ENCODE measurements around the gene ZNF407.
A peak's percentile ranks its signal among the peaks of the same experiment; 100 is the strongest.

Gene ZNF407

DNA sequence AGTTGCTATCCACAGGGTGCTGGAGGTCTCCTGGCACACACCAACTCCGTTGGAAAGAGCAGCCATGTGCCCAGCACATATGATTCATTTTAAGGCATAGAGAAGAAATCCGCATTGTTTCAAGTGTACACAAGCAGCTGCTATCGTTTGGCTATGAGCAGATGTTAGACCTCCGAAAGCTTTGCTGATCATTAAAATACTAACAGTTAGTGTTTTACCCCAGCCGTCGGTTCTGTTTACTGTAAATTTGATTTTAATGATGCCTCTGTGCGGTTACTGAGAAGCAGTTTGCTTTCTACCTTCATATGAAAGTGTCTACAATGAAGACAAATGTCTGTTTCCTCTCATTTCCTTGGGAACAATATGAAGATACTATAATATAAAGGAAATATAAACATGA lies 456.4 kb downstream of the ZNF407 start:
- DNase-seq (ENCODE audit: low read depth) = no peak

DNA sequence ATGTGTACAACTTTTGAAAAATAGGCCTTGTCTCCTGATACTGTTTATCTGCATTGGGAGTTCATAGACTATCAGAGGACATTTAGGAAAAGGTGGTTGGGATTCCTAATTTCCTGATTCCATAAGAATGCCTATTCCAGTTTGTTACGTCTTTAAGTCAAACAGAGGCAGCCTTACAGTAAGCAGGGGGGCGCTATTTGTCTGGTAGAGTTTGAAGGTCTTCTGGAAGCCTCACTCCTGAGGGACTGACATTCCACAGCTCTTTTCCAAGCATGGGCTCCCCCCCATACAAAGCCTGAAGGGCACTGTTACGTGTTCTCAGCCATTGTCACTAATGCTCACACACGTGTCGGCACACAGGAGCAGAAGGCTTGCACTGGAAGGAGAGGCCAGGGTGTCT lies 456.9 kb downstream of the ZNF407 start:
- DNase-seq (ENCODE audit: low read depth) = no peak

DNA sequence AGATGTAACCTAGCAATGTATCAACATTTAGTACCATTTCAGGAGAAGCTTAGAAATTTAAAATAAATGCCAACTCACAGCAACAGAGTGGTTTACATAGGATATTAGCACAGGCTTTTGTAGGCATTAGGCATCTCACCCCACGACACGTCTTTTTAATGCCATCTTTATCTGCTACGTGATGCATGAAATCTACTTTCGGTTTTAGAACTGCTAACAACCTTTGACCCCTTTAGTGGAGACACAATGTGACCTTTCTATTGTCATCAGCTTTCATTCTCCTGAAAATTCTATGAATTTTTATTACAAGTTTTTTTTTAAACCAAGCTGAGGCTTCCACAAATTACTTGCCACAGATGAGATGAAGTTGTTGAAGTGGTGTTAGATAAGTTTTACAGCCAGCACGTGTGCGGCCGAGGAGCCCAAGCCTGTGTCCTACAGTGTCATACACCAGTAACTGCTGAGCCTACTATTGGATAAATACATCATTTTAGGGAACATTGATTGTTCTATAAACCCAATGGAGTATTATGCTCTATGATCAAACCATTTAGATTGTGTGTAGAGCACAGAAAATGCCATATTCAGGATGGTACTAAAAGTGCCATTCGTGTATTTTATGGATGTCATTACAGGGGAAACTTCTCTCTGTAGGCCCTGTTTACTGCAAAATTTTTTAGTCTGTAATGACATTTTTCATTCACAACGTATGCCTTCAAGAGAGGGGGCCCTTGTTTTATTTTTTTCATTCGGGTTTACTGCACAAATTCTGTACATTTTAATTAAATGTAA lies 459.7 kb downstream of the ZNF407 start:
- DNase-seq (ENCODE audit: low read depth) = no peak

DNA sequence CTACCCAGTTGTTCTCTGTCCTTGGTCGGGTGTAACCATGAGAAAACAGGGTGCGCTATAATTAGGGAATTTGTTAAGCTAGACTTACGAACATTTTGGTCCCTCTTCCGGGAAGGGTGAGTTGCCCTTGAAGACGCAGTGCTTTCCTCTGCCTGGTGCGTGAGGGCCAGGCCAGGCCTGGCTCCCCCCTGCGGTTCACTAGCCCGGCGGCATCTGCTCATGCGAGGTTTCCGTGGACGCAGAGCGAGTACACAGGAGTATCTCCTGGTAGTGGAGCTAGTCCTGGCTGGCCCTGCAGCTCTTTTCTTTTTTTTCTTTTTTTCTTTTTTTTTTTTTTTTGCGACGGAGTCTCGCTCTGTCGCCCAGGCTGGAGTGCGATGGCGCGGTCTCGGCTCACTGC lies 462.5 kb downstream of the ZNF407 start:
- DNase-seq (ENCODE audit: low read depth) = no peak

DNA sequence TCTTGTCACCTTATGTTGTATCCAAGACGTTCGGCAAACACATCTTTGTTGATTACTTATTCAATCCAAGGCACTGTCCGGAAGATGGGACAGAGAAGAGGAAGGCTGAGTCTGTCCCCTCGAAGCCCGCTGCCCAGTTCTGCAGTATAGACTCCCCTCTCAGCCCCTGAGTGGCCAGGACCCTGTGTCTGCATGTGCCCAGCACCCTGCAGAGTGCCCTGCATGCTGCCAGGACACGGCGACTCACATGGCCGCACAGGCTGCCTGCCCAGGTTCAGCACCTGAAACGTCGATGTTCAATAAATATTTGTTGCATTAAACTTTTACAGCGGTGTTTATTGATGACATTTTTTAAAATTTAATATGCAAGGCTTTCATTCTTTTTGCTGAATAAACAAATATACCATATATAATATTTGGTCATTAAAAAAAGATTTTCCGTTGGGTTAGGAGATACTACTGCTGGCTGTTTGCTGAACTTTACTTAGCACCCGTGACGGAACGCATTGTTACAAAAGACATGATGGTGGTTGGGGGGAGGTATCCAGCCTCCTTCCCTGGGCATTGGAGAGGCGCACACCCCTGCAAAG lies 464.7 kb downstream of the ZNF407 start:
- no peak for DNase-seq (ENCODE audit: low read depth)

DNA sequence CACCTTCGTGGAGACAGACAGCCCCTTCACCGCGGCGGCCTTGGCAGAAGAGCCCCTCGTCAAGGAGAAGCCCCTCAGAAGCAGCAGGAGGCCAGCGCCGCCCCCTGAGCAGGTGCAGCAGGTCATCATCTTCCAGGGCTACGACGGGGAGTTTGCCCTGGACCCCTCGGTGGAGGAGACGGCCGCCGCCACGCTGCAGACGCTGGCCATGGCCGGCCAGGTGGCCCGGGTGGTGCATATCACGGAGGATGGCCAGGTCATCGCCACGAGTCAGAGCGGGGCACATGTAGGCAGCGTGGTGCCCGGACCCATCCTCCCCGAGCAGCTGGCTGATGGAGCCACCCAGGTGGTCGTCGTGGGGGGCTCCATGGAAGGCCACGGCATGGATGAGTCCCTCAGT lies 465.5 kb downstream of the ZNF407 start:
- no peak for DNase-seq (ENCODE audit: low read depth)

DNA sequence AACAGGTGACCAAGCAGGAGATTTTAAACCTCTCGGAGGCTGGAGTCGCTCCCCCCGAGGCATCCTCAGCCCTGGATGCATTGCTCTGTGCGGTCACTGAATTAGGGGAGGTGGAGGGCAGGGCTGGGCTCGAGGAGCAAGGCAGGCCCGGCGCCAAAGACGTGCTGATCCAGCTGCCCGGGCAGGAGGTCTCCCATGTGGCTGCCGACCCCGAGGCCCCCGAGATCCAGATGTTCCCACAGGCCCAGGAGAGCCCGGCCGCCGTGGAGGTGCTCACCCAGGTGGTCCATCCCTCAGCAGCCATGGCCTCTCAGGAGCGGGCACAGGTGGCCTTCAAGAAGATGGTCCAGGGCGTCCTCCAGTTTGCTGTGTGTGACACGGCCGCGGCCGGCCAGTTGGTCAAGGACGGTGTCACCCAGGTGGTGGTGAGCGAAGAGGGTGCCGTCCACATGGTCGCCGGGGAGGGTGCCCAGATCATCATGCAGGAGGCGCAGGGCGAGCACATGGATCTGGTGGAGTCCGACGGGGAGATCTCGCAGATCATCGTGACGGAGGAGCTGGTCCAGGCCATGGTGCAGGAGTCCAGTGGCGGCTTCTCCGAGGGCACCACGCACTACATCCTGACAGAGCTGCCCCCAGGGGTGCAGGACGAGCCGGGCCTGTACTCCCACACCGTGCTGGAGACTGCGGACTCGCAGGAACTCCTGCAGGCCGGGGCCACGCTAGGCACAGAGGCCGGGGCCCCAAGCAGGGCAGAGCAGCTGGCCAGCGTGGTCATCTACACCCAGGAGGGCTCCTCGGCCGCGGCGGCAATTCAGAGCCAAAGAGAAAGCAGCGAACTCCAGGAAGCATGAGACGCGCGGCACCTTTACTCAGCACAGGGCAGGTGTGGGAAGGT lies 466.2 kb downstream of the ZNF407 start:
- no peak for DNase-seq (ENCODE audit: low read depth)

DNA sequence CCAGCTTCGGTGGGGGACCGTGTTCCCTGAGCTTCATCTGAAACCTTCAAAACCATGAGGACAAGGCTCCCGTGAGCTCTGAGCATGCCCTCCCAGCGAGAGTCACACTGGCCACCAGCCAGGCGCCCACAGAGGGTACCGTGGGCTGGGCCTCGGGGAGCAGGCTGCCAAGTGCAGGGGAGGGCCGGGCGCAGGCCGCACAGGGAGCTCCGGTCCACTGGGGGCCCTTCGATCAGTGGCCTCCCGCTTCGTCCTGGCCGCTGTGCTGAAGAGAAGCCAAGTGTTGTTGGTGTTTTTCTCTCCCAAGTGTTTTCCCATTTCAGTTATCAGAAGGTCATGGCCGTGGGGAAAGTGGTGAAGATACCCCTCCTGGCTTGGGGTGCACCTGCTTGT lies 466.8 kb downstream of the ZNF407 start:
- no peak for DNase-seq (ENCODE audit: low read depth)

DNA sequence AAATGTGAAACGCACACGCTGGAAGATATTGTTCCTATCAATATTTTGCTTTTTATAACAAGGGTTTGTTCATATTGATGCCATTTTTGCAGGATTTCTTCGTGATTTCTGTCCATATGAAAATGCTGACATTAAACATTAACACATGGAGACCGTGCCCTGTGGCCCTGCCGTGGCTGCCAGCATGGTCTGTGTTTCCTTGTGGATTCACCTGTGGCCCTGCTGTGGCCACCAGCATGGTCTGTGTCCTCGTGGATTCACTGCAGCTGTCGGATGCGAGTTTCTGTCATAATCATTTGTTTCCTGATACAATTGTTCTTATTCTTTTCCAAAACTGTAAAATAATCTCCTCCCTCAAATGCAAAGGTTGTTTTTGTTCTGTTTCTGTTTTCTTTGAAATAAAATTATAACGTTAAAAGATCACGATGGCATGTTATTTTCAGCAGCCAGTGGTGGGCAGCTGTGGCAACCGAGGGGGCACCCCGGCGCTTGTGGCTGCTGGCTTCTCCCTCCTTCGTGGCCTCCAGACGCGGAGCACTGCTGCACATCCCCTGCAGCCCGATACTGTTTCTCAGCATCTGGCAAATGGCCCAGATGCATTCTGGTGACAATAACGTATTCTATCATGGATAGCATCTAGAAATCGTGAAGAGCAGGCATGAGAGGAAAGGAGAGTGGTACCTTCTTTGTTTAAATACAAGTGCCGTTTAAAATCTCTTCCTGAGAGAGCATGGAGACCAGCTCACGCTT lies 467.8 kb downstream of the ZNF407 start:
- DNase-seq (ENCODE audit: low read depth) = no peak

DNA sequence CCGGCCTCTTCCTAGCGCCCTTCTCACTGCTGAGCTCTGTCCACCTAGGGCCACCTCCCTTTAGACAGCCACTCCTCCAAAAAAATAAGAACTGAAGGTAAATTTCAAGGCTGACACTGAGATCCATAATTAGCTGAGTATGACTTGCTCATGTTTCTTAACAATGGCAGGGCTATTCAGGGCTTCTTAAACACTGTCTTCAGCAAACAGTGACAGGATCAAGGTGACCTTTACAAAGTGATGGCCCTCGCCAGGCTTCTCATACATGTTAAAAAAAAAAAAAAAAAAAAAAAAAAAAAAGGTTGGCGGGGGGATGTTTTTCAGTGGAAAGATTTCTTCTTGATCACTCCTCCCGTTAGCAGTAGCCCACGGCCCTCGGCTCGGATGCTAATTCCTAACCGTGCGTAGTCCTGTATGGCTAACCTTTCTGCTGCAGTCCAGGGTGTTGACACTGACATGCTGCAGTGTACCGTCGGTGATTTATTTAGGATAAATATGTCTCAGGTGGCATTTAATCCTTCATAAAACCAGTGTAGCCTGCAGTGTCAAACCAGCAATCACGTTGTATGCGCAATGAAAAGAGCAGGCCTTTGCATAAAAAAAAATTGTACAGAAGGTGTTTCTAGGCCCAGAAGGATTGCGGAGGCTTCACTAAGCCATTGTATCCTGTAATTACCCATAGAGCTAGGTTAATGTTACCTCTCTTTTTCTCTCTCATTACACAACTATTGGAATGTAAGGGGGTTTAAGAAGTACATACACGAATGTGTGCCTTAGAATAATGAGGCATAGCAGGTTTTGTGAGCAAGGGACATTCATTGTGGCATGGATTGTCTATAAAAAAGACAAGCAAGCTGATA lies 468.6 kb downstream of the ZNF407 start:
- DNase-seq (ENCODE audit: low read depth) = no peak

DNA sequence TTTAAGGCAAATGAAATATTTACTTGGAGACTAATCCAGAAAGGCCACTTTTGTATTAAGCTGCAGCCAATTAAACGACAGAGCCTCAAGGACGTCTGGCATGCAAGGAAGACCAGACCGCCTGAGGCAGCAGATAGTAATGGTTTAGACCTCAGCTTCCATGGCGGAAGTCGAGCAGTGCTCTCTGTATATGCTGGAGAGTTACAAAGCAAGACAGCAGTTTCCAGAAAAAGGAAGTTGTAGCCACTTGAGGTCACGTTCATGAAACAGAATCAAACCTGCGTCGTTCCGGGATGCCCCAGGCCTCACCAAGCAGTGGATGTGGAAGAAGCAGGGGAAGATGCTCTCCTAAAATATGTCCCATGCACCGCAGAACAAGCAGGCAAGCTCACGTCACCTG lies 469.3 kb downstream of the ZNF407 start:
- no peak for DNase-seq (ENCODE audit: low read depth)

DNA sequence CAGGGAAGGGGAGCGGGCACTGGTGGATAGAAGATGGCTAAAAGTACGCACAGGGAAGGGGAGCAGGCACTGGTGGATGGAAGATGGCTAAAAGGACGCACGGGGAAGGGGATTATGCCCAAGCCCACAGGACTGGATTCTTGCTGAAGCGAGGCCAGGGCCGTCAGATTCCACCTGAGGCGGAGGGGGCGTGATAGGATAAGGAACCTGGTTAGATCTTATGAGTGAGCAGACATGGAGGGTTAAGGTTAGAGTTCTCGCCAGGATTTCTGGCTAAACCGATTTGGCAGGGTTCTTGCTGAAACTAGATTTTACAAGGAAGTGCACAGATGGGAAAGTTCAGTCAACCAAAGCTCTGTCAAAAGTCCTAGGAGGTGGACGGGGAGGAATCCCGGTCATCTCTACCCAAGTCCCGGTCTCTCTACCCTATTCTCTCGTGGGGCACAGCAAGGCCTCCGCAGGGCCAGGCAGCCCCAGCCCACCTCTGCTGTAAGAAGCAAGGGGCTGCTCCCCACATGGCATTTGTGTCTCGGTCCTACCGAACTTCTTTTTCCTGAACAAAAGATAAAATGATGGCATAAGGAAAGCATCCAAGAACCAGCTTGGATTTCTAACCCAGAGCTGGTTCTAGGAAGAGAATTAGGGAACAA lies 470.5 kb downstream of the ZNF407 start:
- DNase-seq (ENCODE audit: low read depth) = no peak

DNA sequence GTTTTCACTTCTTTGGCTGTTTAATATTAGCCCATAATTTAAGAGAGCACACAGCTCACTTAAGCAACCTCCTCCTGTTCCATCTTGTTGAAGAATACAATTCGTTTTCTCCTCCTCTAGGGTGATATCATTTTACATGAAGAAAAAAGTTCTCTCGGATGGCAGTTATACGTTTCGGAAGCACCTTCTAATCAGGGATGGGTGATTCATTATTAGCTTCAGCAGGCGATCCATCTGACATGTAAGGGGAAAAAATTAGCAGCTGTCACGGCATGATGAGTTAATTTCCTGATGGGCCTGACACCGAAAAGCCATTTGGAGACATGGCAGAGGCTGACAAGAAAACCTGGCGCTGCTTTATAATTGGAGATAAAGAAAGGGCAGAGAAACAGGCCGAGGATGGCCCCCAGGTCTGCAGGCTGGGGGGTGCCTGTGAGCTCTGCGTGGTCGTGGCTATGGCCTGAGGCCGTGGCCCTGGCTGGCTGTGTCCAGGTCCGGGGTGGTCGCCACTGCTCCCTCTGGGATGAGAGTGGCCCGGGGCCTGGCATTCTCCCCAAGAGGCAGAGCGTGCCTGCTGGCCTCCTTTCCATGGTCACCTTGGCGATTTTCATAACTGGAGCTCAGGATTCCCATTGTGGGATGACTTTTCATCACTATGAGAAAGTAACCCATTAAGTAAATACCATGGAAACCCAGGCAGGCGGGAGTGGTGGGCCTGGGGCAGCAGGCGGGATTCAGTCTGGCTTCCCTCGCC lies 471.2 kb downstream of the ZNF407 start:
- no peak for DNase-seq (ENCODE audit: low read depth)

DNA sequence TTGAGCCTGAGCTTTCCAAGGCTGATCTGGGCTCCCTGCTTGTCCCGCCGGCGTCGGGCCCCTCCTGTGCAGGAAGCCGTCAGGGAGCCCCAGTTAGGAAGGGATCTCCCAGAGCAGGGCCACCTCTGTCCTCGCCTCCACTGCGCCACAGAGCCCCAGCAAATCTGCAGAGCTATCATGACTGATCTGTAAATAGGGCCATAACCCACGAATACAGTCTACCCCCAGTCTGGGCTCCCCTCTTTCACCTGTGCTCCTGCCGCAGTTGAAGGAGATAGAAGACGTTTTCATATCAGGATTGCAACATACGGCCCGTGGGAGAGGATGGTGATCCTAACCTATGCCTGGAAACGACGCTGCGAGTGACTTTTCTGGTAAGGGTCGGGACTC lies 472.6 kb downstream of the ZNF407 start:
- DNase-seq (ENCODE audit: low read depth) = no peak

DNA sequence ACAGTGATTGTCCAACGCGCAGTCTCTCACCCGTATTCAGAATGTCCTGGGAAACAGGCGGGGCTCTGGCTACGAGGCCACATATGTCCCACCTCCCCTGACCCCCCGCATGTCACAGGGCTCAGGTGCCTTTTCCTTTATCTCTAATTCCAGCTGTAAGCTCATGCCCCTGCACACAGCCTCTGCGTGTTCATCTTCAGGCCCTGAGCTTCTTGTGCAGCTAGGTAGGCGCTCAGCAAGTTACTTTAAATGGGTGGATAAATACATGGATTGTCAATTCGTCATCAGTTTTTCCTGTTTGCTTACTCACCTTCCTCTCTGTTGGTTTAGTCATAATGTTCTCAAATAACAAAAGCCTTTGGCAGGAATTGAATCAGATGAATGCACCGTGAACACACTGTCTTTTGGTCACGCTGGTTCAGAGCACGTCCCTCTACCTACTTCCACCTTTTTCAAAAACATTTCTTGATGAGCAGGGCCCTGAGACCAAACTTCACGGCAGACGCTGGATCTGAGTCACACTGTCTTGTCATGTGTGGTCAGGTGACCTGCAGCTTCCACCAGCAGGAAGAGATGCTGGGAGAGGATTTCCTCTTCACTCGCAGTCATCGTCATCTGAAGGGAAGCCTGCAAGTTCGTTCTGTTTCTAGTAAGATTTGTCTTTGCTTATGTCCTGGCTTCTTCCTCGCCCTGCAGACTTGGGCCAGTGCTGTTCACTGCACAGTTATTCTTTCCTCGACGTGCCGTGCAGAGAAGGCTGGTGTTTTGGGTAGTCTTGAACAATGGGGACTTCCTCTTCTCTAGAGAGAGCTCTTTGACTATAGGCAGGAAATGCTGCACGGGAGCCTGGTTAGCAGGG lies 473.2 kb downstream of the ZNF407 start:
- peak; percentile 57 for DNase-seq (ENCODE audit: low read depth)

DNA sequence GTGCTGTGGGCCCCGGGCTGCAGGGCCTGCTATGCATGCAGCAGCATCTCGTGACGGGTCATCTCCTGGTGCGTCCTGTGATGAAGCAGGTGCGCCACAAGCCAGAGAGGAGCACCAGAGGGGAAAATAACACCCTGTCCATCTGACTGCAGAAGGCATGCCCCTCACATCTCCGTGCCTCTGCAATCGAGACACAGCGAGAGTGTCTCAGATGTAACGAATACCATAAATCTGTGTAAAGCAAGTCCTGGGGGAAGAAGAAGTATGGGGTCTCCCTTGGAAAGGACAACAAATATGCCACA lies 473.8 kb downstream of the ZNF407 start:
- no peak for DNase-seq (ENCODE audit: low read depth)

DNA sequence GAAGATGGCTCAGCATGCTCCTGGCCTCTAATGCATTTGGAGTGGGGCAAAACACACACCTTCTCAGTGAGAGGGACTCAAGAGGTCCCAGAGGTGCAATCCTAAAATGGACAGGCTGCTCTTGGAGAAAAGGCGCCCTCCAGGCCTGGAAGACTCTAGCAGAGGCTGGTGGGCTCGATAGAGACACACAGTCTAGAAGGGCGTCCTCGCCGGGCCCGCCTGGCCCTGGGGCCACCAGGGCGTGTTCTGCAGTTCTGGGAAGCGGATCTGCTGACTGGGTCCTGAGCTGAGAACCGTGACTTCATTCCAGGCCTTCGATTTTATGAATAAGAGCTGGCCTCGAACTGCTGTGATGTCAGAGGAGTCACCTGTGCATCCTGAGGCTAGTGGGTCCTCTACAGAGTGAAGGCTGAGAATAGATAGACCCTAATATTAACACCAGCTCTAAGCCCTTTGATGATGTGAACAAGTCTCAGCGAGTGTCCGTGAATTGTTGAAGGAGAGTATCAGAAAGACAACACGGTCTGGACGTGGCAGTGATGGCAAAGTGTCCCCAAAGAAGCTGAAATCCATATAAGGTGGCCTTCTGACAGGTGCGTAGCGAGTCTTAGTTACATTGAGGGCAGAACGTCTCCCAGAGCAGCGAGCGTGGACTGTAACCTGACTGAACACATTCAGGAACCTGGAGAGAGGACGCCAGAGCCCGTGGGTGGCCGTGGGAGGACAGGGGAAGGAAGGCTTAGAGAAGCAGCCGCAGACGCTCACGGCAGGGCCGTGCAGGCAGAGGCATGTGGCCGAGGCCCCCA lies 474.4 kb downstream of the ZNF407 start:
- DNase-seq (ENCODE audit: low read depth) = no peak

DNA sequence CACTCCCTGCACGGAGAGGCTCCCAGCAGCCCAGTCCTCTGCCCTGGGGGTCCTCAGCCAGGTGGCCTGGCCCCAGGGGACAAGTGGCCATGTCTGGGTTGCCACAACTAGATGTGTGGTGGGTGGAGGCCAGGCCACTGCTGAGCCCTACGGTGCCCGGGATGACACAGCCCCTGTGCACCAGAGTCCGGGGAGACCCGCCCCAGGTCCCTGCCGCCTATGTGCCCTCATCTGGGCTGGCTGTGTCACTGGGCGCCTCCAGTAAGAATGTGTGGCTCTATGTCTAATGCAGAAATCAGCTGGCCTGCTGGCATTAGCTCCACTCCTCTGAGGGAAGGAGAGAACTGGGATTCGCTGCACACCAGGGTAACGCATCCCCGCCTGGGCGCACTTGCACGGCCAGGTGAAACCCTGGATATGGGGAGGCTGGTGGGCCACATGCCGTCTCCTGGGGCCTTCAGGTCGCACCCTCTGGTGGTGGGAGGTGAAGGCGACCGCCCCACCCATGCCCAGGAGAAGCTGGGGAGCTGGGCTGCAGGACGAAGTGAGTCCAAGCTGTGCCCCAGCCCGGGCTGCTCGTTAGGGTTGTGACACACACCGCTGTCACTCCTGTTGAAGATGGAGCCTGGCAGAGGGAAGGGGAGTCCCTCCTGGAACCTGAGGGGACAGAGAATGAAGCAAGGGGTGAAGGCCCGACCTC lies 475.2 kb downstream of the ZNF407 start:
- no peak for DNase-seq (ENCODE audit: low read depth)

Data from activated gamma-delta T cell treated with anti-CD3 and anti-CD28 coated beads, Interleukin-2, amount 50 U/mL, for 16 hours (primary cell).